ENCODE data around the gene TPRN. TPM values are rescaled to one million over a fixed set of nuclear protein-coding genes. Genes with fewer than 3 reads are reported as not detected.

The TPRN gene, protein sequence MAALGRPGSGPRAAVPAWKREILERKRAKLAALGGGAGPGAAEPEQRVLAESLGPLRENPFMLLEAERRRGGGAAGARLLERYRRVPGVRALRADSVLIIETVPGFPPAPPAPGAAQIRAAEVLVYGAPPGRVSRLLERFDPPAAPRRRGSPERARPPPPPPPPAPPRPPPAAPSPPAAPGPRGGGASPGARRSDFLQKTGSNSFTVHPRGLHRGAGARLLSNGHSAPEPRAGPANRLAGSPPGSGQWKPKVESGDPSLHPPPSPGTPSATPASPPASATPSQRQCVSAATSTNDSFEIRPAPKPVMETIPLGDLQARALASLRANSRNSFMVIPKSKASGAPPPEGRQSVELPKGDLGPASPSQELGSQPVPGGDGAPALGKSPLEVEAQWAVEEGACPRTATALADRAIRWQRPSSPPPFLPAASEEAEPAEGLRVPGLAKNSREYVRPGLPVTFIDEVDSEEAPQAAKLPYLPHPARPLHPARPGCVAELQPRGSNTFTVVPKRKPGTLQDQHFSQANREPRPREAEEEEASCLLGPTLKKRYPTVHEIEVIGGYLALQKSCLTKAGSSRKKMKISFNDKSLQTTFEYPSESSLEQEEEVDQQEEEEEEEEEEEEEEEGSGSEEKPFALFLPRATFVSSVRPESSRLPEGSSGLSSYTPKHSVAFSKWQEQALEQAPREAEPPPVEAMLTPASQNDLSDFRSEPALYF
- 18.8 and 20.7 TPM in 2 replicates for total RNA-seq
- long read RNA-seq = 0 reads

DNA sequence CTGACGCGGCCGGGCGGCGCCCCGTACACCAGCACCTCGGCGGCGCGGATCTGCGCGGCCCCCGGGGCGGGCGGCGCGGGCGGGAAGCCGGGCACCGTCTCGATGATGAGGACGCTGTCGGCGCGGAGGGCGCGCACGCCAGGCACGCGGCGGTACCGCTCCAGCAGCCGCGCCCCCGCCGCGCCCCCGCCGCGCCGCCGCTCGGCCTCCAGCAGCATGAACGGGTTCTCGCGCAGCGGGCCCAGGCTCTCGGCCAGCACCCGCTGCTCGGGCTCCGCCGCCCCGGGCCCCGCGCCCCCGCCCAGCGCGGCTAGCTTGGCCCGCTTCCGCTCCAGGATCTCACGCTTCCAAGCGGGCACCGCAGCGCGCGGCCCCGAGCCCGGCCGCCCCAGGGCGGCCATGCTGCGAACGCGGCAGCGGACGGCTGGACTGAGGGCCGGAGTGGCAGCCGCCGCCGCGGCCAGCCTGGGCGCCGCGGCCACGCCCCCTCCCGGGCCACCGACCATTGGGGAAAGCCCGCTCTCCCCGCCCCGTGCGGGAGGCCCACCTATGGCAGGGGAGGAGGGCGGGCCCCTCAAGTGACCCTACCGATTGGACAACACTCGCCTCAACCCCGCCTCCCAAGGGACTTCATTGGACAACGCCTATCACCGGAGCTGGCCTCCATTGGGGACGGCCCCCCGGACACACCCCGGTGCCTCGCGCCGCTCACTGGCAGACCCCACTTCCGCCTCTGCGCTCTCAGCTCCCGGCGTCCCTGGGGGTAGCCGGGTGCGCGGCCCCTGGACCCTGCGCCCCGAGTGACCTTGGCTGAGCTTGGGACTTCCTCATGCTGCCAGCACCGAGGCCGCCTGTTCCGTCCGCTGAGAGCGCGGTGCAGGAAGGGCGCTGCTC is at the start of gene TPRN:
TPRN (minus strand) TSS at position 431 of the 894 bp plus-strand sequence; CDS start at position 401, 30 bp downstream.
- Mint-ChIP-seq H3K4me3 (ENCODE audit: low read depth) (peak within 1 kb of the TSS; percentile 82), H3K27me3 (no peaks in the 10 kb centered on the region), H3K36me3 (ENCODE audit: insufficient read depth) (no peaks in the 10 kb centered on the region), H3K27ac (peak within 1 kb of the TSS; percentile 85), H3K4me1 (ENCODE audit: low read depth) (peaks cover 26% of the 10 kb centered on the region), H3K9me3 (ENCODE audit: low read depth) (no peaks in the 10 kb centered on the region)
- TF ChIP-seq, protein P1, sequence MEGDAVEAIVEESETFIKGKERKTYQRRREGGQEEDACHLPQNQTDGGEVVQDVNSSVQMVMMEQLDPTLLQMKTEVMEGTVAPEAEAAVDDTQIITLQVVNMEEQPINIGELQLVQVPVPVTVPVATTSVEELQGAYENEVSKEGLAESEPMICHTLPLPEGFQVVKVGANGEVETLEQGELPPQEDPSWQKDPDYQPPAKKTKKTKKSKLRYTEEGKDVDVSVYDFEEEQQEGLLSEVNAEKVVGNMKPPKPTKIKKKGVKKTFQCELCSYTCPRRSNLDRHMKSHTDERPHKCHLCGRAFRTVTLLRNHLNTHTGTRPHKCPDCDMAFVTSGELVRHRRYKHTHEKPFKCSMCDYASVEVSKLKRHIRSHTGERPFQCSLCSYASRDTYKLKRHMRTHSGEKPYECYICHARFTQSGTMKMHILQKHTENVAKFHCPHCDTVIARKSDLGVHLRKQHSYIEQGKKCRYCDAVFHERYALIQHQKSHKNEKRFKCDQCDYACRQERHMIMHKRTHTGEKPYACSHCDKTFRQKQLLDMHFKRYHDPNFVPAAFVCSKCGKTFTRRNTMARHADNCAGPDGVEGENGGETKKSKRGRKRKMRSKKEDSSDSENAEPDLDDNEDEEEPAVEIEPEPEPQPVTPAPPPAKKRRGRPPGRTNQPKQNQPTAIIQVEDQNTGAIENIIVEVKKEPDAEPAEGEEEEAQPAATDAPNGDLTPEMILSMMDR (IDR thresholded peaks at IDR 0.05; ENCODE audit: unreplicated experiment) = no peak
- peak; percentile 98 for DNase-seq (ENCODE audit: low spot score, unreplicated experiment)

DNA sequence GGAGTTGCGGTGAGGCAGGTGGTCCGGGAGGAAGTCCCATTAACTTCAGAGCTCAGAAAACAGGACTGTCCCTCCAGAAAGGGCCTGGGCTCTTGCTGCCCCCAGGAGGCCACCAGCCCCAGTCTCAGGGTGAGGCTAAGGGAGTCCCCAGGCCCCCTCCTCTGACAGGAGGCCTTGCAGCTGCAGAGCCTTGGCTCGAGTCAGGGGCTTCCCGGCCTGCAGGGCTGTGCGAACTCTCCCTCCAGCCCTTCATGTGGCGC is 47.3 kb upstream of the TPRN start:
- Mint-ChIP-seq H3K27me3 (peaks cover 5% of the 10 kb centered on the region), H3K9me3 (ENCODE audit: low read depth) (no peaks in the 10 kb centered on the region), H3K27ac (no peak overlapping the region), H3K4me3 (ENCODE audit: low read depth) (no peak overlapping the region), H3K36me3 (ENCODE audit: insufficient read depth) (peaks cover 4% of the 10 kb centered on the region), H3K4me1 (ENCODE audit: low read depth) (peaks cover 4% of the 10 kb centered on the region)
- TF ChIP-seq, protein P1 (IDR thresholded peaks at IDR 0.05; ENCODE audit: unreplicated experiment) = no peak
- DNase-seq (ENCODE audit: low spot score, unreplicated experiment) = no peak

DNA sequence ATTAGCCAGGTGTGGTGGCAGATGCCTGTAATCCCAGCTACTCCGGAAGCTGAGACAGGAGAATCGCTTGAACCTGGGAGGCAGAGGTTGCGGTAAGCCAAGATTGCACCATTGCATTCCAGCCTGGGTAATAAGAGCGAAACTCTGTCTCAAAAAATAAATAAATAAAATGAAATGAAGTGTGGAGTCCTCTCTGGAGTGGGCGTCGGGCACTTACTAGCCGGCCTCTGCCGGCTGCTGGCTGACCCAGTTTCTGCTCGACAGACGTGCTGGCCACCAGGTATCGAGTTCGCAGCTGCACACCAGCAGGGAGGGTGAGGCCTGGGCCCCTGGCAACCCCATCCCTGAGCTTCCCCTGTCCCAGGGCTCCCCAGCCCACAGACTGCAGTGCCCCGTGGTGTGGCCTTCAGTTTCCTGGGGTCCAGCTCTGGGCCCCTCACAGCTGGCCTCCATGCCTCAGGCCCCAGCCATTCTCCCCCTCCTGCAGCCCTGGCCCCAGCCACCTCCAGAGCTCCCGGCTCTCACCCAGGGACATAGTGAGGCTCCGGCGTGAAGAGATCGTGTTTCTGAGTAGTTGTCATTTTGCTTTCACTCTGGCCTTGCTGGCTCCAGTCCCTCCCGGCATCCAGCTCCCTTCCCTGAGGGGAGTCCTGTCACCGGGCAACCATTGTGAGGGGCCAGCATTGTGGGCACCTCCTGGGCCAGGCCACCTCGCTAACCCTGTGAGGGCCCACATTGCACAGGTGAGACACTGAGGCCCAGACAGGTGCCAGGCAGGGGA is 46.8 kb upstream of the TPRN start:
- DNase-seq (ENCODE audit: low spot score, unreplicated experiment) = no peak
- H3K9me3 Mint-ChIP-seq (ENCODE audit: low read depth) = no peaks in the 10 kb centered on the region
- H3K27me3 Mint-ChIP-seq = peaks cover 5% of the 10 kb centered on the region
- H3K4me3 Mint-ChIP-seq (ENCODE audit: low read depth) = no peak overlapping the region
- no peak overlapping the region for H3K27ac Mint-ChIP-seq
- peaks cover 10% of the 10 kb centered on the region for H3K4me1 Mint-ChIP-seq (ENCODE audit: low read depth)
- TF ChIP-seq, protein P1 (IDR thresholded peaks at IDR 0.05; ENCODE audit: unreplicated experiment) = no peak
- H3K36me3 Mint-ChIP-seq (ENCODE audit: insufficient read depth) = peaks cover 8% of the 10 kb centered on the region

DNA sequence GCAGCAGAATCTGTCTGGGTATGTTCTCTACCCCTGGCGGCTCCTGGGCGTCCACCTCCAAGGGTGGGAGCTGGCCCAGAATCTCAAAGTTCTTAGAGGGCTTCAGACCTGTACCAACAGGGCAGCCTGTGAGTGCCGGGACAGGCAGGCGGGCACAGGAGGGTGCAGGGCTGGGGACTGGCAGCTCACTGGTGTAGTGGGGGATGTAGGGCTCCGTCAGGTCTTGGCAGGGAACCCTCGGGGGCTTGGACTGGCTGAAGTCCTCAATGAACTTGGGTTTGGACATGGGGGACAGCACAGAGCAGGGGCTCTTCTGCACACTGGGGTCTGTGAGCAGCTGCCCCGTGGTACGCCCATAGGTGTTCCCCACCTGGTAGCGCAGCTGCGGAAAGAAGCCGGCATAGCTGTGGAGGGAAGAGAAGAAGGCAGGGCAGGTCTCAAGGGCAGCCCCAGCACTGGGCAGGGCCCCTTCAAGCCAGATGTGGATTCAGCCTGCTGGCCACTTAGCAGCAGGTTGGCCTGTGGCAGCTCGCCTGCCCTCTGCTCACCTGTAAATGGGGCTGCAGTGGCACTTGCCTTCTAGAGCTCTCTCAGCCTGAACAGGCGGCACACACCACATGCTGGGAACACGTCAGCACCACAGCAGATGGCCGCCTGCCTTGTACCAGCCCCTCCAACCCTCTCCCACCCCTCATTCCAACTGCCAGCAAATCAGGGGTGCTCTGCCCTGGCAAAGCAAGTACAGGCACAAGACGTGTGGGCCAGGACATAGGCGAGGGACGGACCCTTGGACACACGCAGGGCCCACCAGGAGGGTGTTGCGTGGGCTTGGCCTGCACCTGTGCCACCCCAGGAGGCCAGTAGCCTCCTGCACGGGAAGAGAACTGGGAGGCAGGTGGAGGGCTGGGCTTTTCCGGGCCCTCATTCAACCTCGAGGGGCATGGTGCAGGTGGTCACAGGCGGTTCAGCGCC is 45.2 kb upstream of the TPRN start:
- Mint-ChIP-seq H3K4me1 (ENCODE audit: low read depth) (peaks cover 12% of the 10 kb centered on the region), H3K4me3 (ENCODE audit: low read depth) (no peak overlapping the region), H3K27ac (no peak overlapping the region), H3K27me3 (peaks cover 5% of the 10 kb centered on the region), H3K9me3 (ENCODE audit: low read depth) (no peaks in the 10 kb centered on the region), H3K36me3 (ENCODE audit: insufficient read depth) (peaks cover 10% of the 10 kb centered on the region)
- TF ChIP-seq, protein P1 (IDR thresholded peaks at IDR 0.05; ENCODE audit: unreplicated experiment) = no peak
- no peak for DNase-seq (ENCODE audit: low spot score, unreplicated experiment)

All from progenitor cell of endocrine pancreas (in vitro differentiated cells).